HL-60/S4 (cell line): ENCODE measurements around the gene CCR9.

Source experiments
- in situ Hi-C: fragments of 300-500 bp; cut with MboI; formaldehyde crosslinking; loops from 2 replicates; pipeline ENCODE4 v1.14.3; 2022; ENCODE audit warnings: low sequenced_read_pairs

Gene CCR9

GRCh38 chr3:45871780-45872179 is 14.6 kb upstream of the CCR9 start:
- in situ Hi-C loops, result no loop called here

DNA sequence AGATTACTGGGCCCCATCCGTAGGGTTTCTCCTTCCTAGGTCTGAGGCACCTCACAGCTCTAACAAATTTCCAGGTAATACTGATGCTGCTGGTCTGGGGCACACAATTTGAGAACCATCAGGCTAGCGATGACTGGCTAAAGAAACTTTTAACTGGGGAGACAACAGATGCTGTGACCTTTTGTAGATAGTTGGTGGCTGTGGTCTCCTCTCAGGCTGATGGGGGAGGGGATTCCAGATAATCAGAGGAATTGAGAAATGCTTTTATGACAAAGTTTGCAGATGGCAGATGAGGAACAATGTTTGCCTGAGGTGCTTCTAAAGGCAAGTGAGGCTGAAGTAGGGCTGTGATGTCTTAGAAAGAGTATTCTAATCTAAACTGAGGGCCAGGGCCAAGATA is 13.8 kb upstream of the CCR9 start:
- in situ Hi-C loops, result no loop called here

DNA sequence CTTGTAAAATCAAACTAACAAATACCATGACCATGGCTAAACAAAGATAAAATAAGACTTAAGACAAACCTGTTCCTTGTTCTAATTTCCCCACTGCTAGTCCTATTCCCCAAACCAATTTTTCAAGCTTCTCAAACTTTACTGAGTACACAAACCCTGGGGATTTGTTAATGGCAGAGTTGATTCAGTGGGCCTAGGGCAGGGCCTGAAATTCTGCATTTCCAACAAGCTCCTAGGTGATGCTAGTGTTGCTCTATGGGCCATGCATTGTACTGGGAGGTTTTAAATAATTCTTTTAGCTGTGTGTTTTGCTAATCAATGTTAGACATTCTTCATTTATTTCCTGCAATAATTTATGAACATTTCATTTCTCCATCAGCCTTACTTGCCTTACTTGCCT is 13.3 kb upstream of the CCR9 start:
- in situ Hi-C loops, result no loop called here

- in situ Hi-C loops, result no loop called here
Measured at GRCh38 chr3:45873638-45874037, 12.7 kb upstream of the CCR9 start.

DNA sequence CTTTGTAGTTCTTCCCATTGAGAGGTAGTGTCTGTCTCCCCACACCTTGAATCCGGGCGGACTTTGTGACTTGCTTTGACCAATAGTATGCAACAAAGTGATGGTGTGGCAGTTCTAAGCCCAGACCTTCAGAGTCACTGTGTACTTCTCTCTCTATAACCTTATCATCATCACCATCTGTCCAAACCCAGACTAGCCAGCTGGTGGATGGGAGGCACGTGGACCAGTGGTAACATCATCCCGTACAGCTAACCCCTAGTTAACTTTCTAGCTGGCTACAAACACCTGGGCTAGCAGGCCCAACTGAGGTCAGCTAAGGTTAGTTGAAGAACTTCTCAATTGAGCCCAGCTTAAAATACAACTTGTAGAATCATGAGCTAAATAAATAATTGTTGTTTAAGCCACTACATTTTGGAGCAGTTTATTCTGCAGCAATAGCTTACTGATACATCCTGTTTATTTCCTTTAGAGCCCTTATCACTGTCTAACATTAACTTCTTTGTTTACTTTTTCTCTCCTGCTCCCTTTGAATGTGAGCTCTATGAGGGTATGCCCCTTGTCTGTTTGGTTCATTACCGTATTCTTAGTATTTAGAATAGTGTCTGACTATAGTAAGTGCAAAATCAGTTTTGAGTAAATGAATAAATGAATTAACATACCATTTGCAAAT is 11.5 kb upstream of the CCR9 start:
- in situ Hi-C loops, result no loop called here

DNA sequence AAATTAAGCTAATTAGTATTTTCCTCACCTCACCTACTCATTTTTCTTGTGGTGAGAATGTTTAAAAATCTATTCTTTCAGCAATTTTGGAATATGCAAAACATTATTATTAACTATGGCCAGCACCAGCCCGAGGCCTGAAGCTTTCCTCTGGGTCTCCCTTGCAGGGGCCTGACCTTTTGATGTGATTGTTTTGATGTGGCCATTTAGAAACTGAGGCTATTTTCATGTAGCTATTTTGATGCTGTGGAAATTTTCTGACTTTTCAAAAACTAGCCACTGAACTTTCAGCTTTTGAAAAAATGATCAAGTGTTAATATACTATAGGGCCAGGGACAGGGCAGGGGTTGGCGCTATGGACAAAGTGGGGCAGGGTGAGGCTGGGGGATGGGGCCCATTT is 8.2 kb upstream of the CCR9 start:
- in situ Hi-C loops, result no loop called here

DNA sequence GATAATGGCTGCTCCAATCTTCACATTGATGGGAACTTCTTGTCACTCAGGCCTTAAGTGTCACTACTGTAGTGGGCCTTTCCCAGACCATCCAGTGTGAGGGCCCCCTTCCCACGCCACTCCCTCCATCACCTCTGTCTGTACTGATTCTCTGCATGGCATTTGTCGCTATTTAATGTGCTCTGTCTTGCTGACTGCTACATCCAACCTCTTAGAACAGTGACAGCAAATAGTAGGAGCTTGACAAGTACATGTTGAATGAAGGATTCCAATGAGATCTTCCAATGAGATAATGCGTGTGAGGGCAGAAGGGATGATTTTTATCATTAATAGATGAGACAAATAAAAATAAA is 5.6 kb upstream of the CCR9 start:
- in situ Hi-C loops, result no loop called here

DNA sequence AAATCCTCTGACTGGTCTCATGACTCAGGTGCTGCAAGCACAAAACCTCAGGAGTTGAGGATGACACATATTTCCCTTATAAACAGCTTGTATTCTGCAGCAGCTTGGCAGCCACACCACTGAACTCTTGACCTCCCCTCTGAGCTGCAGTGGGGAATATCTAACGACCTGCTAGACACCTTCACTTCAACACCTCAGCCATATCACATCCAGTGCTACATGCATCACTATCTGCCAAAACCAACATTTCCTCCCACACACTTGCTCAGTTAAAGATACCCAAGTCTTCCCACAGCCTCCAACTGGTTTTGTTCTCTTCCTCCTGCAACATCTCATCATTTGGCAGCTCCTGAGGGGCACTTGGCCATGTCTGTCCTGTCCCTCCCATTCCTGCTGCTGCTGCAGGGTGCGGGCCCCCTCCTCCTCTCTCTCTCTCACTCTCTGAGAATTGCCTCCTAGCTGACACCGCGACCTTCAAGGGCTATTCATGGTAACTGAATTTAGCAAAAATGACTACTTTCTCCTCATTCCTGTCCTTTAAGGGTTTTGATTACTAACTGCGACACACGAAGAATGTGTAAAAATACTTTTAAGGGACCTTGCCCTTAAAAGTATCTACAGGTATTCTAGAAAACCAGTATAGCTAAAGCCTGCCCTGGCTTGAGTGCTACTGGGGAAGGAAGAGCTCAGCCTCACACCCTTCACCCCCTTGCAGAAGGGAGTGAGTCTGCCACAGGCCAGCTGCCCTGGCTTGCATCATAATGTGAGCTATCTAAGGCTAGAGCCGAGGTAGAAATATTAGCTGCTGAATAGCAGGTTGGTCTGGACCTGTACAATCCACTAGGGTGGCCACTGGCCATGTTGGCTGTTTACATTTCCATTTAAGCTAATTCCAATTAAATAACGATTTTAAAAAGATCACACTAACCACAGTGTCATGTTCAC is 5.0 kb upstream of the CCR9 start:
- in situ Hi-C loops, result no loop called here

DNA sequence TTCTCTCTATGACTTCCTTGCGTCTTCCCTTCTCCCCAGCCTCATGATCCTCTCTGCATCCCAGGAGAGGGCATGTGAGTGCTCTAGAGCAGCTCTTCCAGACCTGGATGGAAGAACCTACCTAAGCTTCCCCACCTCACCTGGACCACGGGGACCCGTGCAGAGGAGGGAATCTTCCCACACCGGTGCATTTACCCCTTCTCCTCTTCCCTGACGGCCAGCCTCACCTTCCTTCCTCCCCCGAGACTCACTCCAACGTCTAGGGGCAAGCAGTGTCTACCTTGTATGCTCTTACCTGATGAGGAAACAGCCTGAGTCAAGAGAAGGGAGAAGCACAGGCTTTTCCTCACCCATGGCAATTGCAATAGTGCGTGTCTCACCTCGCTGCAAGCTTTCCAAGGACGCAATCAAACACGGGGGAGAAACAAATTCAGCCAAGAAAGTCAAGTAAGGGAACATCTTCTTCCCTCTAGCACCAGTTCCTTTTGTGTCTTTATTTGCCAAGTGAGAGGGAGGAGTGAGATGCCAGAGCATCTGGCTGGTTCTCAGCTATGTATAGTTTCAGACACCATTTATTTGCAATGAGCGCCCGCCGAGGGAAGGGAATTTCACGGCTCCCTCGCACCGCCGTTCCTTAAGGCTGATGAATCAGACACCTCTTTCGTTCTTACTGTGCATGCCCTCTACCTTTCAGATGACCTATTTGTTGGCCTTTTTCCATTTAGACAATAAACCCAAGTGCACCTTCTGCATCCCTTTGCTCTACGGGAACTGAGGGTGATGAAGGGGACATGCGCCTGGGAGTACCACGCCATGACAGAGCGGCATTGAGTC is 1.8 kb upstream of the CCR9 start:
- in situ Hi-C loops, result no loop called here

GRCh38 chr3:45887285-45887684 is 942 bp downstream of the CCR9 start:
- in situ Hi-C loops, result no loop called here

- in situ Hi-C loops, result no loop called here
Measured at GRCh38 chr3:45887759-45888511, 1.6 kb downstream of the CCR9 start.

DNA sequence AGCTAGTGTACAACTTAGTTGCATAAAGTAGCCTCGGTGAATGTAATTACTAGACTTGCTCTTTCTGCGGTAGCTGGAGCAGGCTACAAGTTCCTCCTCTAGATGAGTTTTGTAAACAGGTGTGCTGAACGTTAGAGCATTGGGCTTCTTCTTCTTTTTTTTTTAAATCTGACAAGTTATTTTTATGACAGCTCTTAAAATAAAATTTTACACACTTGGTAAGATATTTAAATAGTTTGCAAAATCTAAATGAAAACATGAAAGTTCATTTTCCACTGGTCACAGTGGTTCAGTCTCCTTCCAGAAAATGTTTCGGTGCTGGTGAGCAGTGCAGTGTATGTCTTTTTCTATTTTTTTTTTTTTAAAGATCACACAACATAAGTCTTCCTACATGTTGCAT is 3.0 kb downstream of the CCR9 start:
- in situ Hi-C loops, result no loop called here

GRCh38 chr3:45890405-45890804 is 4.1 kb downstream of the CCR9 start:
- in situ Hi-C loops, result no loop called here

GRCh38 chr3:45892161-45892560 is 5.8 kb downstream of the CCR9 start:
- in situ Hi-C loops, result no loop called here

DNA sequence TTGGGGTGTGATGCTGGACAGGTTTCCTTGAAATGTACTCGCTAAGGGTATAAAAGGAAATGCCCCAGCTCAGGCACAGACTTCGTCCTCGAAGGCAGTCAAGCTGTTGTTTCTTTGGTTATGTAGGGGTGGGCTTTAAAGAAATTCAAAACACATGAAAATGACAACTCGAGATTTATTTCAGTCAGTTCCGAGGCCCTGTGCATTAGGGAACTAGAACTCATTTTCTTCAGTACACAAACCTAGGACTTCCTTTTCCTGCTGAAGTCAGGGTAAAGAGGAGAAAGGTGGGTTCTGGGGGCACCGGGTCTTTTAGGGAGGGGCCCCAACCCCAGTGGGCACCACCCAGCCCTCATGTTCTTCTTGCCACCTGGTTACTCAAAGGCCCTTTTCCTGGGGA is 7.7 kb downstream of the CCR9 start:
- in situ Hi-C loops, result no loop called here

GRCh38 chr3:45895686-45896468 is 9.5 kb downstream of the CCR9 start:
- in situ Hi-C loops, result no loop called here

GRCh38 chr3:45896956-45897355 is 10.6 kb downstream of the CCR9 start:
- in situ Hi-C loops, result no loop called here

- in situ Hi-C loops, result no loop called here
Measured at GRCh38 chr3:45904931-45905330, 18.6 kb downstream of the CCR9 start.

- in situ Hi-C loops, result no loop called here
Measured at GRCh38 chr3:45905755-45906154, 19.4 kb downstream of the CCR9 start.
